GM23248 (cell line): ENCODE data around the gene SIK3. TPM values are rescaled to one million over a fixed set of nuclear protein-coding genes. Genes with fewer than 3 reads are reported as not detected.

ENCODE experiments used
- DNase-seq: peaks from one replicate; pipeline ENCODE4 v3.0.0-alpha.2; 2015
- H2AFZ ChIP-seq: fragments of 200-600 bp; sonication (generic); 2 replicates; pipeline ENCODE4 v1.6.1; 2016; ENCODE audit warnings: antibody characterized with exemption
- H3F3A ChIP-seq: fragments of 200-600 bp; sonication (generic); 2 replicates; pipeline ENCODE4 v1.6.1; 2016; ENCODE audit warnings: mild to moderate bottlenecking, antibody characterized with exemption, mixed run types; ENCODE audit not compliant: insufficient read depth
- H3K27ac ChIP-seq: fragments of 200-600 bp; sonication (generic); 2 replicates; pipeline ENCODE4 v1.5.1; 2016; ENCODE audit warnings: mild to moderate bottlenecking
- H3K27me3 ChIP-seq: fragments of 200-600 bp; sonication (generic); replicated peaks from 2 replicates; pipeline ENCODE4 v1.6.1; 2016; ENCODE audit warnings: mild to moderate bottlenecking; ENCODE audit not compliant: insufficient read depth
- H3K36me3 ChIP-seq: fragments of 200-600 bp; sonication (generic); 2 replicates; pipeline ENCODE4 v1.6.1; 2016; ENCODE audit warnings: low read depth, mild to moderate bottlenecking
- H3K4me1 ChIP-seq: fragments of 200-600 bp; sonication (generic); 2 replicates; pipeline ENCODE4 v1.6.1; 2016; ENCODE audit warnings: mild to moderate bottlenecking; ENCODE audit not compliant: insufficient read depth
- H3K4me2 ChIP-seq: fragments of 200-600 bp; sonication (generic); one replicate; pipeline ENCODE4 v1.6.1; 2016; ENCODE audit warnings: mild to moderate bottlenecking; ENCODE audit not compliant: unreplicated experiment
- H3K4me3 ChIP-seq: fragments of 200-600 bp; sonication (generic); 2 replicates; pipeline ENCODE4 v1.5.1; 2016; ENCODE audit warnings: mild to moderate bottlenecking
- H3K79me2 ChIP-seq: fragments of 200-600 bp; sonication (generic); 2 replicates; pipeline ENCODE4 v1.6.1; 2016; ENCODE audit warnings: mild to moderate bottlenecking; ENCODE audit not compliant: insufficient read depth
- H3K9ac ChIP-seq: fragments of 200-600 bp; sonication (generic); 2 replicates; pipeline ENCODE4 v1.6.1; 2016; ENCODE audit warnings: mild to moderate bottlenecking
- H3K9me2 ChIP-seq: fragments of 200-600 bp; sonication (generic); 2 replicates; pipeline ENCODE4 v1.6.1; 2016; ENCODE audit warnings: mixed run types, mild to moderate bottlenecking, moderate library complexity; ENCODE audit not compliant: insufficient read depth
- H3K9me3 ChIP-seq: fragments of 200-600 bp; sonication (generic); one replicate; pipeline ENCODE4 v1.6.1; 2017; ENCODE audit warnings: low read depth
- H4K20me1 ChIP-seq: fragments of 200-600 bp; sonication (generic); 2 replicates; pipeline ENCODE4 v1.6.0; 2016; ENCODE audit not compliant: insufficient read depth
- EZH2 ChIP-seq: fragments of 200-600 bp; sonication (generic); IDR thresholded peaks from 2 replicates; pipeline ENCODE4 v1.6.1; 2018; ENCODE audit warnings: antibody characterized with exemption, mild to moderate bottlenecking; ENCODE audit not compliant: insufficient read depth, poor library complexity, severe bottlenecking
- EZH2phosphoT487 ChIP-seq: fragments of 200-600 bp; sonication (generic); IDR thresholded peaks from 2 replicates; pipeline ENCODE4 v1.6.1; 2018; ENCODE audit warnings: antibody characterized with exemption, moderate library complexity, mild to moderate bottlenecking, low read depth; ENCODE audit not compliant: insufficient read depth
- WGBS, 2 experiments: methylation state at CpG; one replicate each; pipeline ENCODE4 v1.1.6; 2015 to 2017; ENCODE audit warnings: low lambda C conversion rate in 2 of 2, low coverage in 1 of 2; ENCODE audit errors: missing lambda C conversion rate in 2 of 2; 5-methylcytosine and 5-hydroxymethylcytosine counted together
- in situ Hi-C: fragments of 300-500 bp; cut with MboI; formaldehyde crosslinking; loops from 2 replicates; pipeline ENCODE4 v1.15.0; 2020
- polyA plus RNA-seq: library from polyadenylated mRNA; unstranded; fragments of >200 nt; fragmentation: Nextera tagmentation; extraction: Ambion mirVana; gene quantifications from 2 replicates; pipeline ENCODE4 v1.2.1, GENCODE V29; 2016
- total RNA-seq: library from RNA; depleted of rRNA; stranded (reverse); fragments of >200 nt; shearing (Covaris generic); gene quantifications from 2 replicates; pipeline ENCODE4 v1.2.3, GENCODE V29; 2014

Gene SIK3
- total and polyA plus RNA-seq, 2 experiments from 2014 or later: 4.2 to 15.5 TPM

- no peaks in the 10 kb centered on the region for H4K20me1 ChIP-seq
- no peaks in the 10 kb centered on the region for H3F3A ChIP-seq
- H3K9me2 ChIP-seq: no peaks in the 10 kb centered on the region
- no peaks in the 10 kb centered on the region for H3K79me2 ChIP-seq
- H3K36me3 ChIP-seq: no peaks in the 10 kb centered on the region
- H3K9me3 ChIP-seq: no peaks in the 10 kb centered on the region
- WGBS, 2 experiments: 35 to 50% methylated on average over 4 of the region's 4 CpGs
- in situ Hi-C loops: no loop called here
- H2AFZ ChIP-seq: no peak overlapping the region
- peak; percentile 22 for DNase-seq
- no peak overlapping the region for H3K4me3 ChIP-seq
- H3K4me2 ChIP-seq: peak overlapping the region; percentile 74
- H3K27me3 ChIP-seq: no peaks in the 10 kb centered on the region
- H3K27ac ChIP-seq: no peak overlapping the region
- no peak overlapping the region for H3K9ac ChIP-seq
- no peak for TF ChIP-seq EZH2
- TF ChIP-seq EZH2phosphoT487: no peak
- peaks cover 16% of the 10 kb centered on the region for H3K4me1 ChIP-seq
Observed at GRCh38 chr11:116930177-116930576, 168.1 kb downstream of the SIK3 start.

GRCh38 chr11:116929414-116930090, 168.7 kb downstream of the SIK3 start:
- Histone ChIP-seq H3K79me2 (no peaks in the 10 kb centered on the region), H3K9me3 (no peaks in the 10 kb centered on the region), H3K9ac (peak overlapping the region; percentile 20; the same call in 1 of the 2 replicates), H3K9me2 (no peaks in the 10 kb centered on the region), H3K27ac (no peak overlapping the region), H3K27me3 (no peaks in the 10 kb centered on the region), H3K4me2 (peak overlapping the region; percentile 74), H3K4me1 (peaks cover 16% of the 10 kb centered on the region), H3K4me3 (peak overlapping the region; percentile 45), H3K36me3 (no peaks in the 10 kb centered on the region), H2AFZ (no peak overlapping the region), H3F3A (no peaks in the 10 kb centered on the region), H4K20me1 (no peaks in the 10 kb centered on the region)
- in situ Hi-C loops: no loop called here
- TF ChIP-seq EZH2phosphoT487 (no peak), EZH2 (no peak)
- DNase-seq: peak; percentile 53
- WGBS, 2 experiments: 30 to 31% methylated on average over 6 of the region's 6 CpGs

GRCh38 chr11:116928845-116929244, 169.4 kb downstream of the SIK3 start:
- TF ChIP-seq EZH2: no peak
- no peak for TF ChIP-seq EZH2phosphoT487
- Histone ChIP-seq H3K36me3 (no peaks in the 10 kb centered on the region), H4K20me1 (no peaks in the 10 kb centered on the region), H3K4me1 (peaks cover 16% of the 10 kb centered on the region), H3K27me3 (no peaks in the 10 kb centered on the region), H3K9me3 (no peaks in the 10 kb centered on the region), H3K79me2 (no peaks in the 10 kb centered on the region), H3F3A (no peaks in the 10 kb centered on the region), H3K9me2 (no peaks in the 10 kb centered on the region), H3K4me2 (no peak overlapping the region), H3K9ac (no peak overlapping the region), H3K27ac (no peak overlapping the region), H3K4me3 (no peak overlapping the region), H2AFZ (no peak overlapping the region)
- DNase-seq: no peak
- in situ Hi-C loops: no loop called here
- 97 to 100% methylated on average over 5 of the region's 5 CpGs for WGBS, 2 experiments

GRCh38 chr11:116928102-116928777, 170.0 kb downstream of the SIK3 start:
- H3K79me2 ChIP-seq: no peaks in the 10 kb centered on the region
- no peak overlapping the region for H3K4me3 ChIP-seq
- in situ Hi-C loops: no loop called here
- H3K9ac ChIP-seq: no peak overlapping the region
- H3K36me3 ChIP-seq: no peaks in the 10 kb centered on the region
- H3K9me3 ChIP-seq: no peaks in the 10 kb centered on the region
- H3K27ac ChIP-seq: no peak overlapping the region
- H2AFZ ChIP-seq: no peak overlapping the region
- H4K20me1 ChIP-seq: no peaks in the 10 kb centered on the region
- no peak for DNase-seq
- 100% methylated on average over 1 of the region's 1 CpG for WGBS, 2 experiments
- H3K4me1 ChIP-seq: peaks cover 16% of the 10 kb centered on the region
- H3K9me2 ChIP-seq: no peaks in the 10 kb centered on the region
- no peak overlapping the region for H3K4me2 ChIP-seq
- no peak for TF ChIP-seq EZH2phosphoT487
- TF ChIP-seq EZH2: no peak
- no peaks in the 10 kb centered on the region for H3F3A ChIP-seq
- no peaks in the 10 kb centered on the region for H3K27me3 ChIP-seq
